Ovary (tissue), 3 donors: Measurements from ENCODE around the gene CDKN2AIPNL.

Experiments used
- POLR2A ChIP-seq: fragments of 450-650 bp; IDR thresholded peaks from one replicate; pipeline ENCODE4 v1.6.1; 2017; ENCODE audit warnings: antibody characterized with exemption, mild to moderate bottlenecking, moderate library complexity
- TF ChIP-seq, protein P1 (sequence below), 3 donors: fragments of 450-650 bp in 2 of 3; fragments of 200-600 bp in 1 of 3; IDR thresholded peaks; one replicate each; pipeline versions ENCODE4 v1.5.1 to v1.8.0; 2016 to 2022; ENCODE audit warnings: antibody characterized with exemption in 3 of 3, mild to moderate bottlenecking in 1 of 3
- donor health status: DM: no; HTN: no; CAD: no.

DNA sequence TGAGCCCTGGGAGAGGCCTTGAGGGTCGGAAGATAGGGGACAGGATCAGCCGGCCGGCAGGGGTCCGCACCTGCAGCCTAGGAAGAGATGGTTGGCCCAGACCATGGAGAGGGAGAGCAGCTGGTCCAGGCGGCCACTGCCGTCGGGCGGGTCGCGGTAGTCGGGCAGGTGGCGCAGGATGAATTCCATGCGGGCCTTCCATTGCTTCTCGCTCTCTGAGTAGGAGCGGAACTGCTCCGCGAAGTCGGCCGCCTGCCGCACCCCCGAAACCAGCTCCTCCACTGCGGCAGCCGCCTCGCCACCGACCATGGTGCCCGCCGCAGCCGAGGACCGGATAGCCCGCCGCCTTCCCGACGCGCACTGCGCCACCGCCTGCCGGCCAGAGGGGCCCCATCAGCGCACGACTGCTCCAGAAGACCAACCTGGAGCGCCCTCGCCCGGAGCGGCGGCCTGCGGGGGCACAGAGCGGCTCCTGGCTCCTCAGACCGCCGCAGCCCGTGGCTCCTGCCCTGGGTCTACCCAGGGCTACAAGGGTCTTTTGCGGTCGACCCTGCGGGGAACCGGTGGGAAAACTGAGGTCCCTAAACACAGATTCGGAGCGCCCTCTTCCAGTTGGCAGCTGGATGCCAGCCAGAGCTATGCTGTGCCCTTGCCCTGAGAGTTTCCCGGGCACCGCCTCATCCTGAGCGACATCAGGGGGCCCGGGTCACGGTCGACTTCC, at the start of gene CDKN2AIPNL:
- TF ChIP-seq, protein P1, sequence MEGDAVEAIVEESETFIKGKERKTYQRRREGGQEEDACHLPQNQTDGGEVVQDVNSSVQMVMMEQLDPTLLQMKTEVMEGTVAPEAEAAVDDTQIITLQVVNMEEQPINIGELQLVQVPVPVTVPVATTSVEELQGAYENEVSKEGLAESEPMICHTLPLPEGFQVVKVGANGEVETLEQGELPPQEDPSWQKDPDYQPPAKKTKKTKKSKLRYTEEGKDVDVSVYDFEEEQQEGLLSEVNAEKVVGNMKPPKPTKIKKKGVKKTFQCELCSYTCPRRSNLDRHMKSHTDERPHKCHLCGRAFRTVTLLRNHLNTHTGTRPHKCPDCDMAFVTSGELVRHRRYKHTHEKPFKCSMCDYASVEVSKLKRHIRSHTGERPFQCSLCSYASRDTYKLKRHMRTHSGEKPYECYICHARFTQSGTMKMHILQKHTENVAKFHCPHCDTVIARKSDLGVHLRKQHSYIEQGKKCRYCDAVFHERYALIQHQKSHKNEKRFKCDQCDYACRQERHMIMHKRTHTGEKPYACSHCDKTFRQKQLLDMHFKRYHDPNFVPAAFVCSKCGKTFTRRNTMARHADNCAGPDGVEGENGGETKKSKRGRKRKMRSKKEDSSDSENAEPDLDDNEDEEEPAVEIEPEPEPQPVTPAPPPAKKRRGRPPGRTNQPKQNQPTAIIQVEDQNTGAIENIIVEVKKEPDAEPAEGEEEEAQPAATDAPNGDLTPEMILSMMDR (IDR thresholded peaks at IDR 0.05) = peak; percentile 69 to 88 (median 85)
- TF ChIP-seq POLR2A = peak; percentile 40
